ENCODE results near the gene PCYT2.

PCYT2 gene

DNA sequence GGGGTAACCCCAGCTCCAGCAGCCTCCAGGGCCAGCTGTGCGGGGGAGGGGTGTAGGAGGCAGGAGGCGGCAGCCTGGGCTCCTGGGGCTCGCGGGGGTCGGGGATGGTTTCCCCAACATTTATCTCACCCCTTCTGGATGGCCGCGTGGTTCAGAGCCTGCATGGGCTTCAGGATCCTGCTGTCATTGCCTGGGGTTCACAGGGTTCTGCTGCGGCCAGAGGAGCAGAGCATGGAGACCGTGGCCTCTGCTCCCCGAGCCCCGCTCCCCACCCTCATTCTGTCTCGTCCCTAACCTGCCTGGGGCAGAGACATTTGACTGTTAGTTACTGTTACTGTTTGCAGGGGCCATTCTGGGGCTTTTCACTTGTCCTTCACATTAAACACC lies 31.0 kb upstream of the PCYT2 start:
- DNase-seq = no peak

- no peak for DNase-seq
Observed at GRCh38 chr17:81941484-81942166, 30.4 kb upstream of the PCYT2 start.

DNA sequence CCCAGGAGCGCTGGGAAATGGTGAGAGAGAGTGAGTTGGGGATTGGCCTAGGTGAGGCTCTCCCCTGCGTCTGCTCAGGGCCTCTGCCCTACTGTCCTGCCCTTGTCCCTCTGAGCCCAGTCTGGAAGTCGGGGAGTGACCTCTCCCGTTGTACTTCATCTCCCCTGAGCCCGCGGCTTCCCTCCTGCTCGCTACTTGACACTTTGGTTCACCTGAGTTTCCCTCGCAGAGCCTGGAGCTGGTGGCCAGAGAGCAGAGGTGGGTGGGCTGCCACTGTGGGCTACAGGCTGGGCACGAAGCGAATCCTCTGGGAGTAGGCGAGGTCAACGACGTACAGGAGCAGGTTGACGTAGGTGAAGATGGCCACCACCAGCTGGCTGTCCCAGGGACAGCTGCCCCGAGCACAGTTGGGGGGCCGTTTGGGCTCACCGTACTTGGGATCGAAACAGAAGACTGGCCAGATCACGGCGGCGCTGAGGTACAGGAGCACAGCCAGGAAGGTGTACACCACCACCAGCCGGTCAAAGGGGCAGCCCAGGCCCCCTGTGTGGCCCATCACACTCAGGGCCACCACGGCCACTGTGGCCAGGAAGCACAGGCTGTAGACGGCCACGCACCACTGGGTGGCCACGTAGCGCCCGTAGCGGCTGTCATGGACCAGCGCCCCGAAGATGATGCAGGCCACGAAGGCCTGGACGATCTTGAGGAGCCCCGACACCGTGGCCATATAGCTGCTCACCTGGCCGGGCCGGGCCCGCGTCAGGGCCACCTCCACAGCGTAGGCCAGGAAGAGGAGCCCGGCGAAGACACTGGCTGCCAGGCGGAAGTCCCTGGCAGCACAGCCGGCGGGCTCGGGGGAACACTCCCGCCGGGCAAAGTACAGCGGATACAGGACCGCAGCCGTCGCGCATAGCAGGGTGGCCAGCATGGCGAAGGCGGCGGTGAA lies 29.6 kb upstream of the PCYT2 start:
- DNase-seq = no peak

DNA sequence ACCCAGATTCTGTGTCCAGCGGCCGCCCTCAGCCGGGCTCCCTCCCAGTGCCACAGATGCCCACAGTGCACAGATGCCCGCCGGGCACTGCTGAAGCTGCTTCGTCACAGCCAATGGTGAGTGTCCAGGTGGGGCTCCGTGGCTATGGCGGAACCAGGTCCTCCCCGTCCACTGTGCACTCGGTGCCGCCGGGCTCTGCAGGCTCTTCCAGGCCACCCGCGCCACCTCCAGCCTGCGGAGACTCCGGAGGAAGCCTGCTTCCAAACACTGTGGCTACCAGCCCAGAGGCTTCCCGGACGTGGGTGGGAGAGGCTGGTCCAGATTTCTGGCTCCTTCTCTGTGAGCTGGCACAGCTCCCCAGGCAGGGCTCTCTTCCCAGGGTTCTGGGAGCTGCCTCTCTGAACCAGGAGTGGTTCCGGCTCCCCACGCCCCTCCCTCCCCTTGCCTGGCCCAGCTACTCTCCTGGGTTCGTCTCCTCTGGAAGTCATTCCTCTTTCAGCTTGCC lies 28.7 kb upstream of the PCYT2 start:
- DNase-seq = no peak

- no peak for DNase-seq
Observed at GRCh38 chr17:81939218-81939617, 28.0 kb upstream of the PCYT2 start.

DNA sequence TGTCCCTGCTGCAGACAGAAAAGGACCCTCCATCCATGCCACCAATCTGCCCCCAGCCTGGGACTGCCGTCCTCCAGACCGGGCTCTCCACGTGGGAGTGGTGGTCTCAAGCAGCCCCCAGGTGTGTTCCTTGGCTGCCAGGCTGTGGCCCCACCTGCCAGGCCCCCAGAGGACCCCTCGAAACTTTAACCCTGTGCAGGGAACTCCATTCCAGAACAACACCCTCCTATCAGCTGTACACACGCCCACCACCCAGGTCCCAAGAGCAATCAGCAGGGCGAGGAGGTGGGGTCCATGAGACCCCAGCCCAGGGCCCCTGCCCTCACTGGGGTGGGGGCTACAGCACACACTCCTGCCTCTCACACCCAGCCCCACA lies 24.5 kb upstream of the PCYT2 start:
- no peak for DNase-seq

DNA sequence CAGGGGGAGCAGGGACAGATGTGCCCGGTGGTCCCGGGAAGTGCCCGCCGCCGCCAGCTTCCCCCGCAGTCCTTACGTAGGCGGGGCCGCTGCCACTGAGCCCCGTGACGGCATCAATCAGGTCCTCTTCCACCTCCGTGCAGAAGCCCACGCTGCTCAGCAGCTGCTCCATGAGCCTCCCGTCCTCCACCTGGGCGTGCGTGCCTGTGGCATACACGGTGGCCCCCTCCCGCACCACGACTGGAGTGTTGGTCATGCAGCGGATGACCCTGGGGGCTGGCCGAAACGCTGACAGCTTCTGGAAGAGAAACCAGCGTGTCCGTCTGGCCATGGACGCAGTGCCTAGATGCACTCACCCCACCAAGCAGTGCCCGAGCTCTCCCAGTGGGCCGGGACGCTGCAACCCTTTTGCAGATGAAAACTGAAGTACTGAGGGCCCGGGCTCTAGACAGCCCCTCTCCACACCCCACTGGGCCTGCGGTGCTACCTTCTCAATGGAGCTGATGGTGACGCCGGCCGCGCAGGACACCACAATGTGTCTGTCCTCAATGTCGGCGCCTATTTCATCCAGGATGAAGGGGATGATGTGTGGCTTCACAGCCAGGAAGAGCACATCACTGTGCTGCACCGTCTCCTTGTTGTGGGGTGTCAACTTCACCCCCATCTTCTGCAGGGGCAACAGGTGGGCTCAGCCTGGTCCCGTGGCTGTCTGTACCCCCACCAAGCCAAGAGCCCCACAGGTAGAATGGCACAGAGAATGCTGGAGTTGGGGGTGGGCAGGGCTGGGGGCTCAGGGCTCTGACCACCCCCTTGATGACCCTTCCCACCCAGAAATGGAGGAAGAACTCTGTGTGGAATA lies 23.9 kb upstream of the PCYT2 start:
- DNase-seq = no peak

DNA sequence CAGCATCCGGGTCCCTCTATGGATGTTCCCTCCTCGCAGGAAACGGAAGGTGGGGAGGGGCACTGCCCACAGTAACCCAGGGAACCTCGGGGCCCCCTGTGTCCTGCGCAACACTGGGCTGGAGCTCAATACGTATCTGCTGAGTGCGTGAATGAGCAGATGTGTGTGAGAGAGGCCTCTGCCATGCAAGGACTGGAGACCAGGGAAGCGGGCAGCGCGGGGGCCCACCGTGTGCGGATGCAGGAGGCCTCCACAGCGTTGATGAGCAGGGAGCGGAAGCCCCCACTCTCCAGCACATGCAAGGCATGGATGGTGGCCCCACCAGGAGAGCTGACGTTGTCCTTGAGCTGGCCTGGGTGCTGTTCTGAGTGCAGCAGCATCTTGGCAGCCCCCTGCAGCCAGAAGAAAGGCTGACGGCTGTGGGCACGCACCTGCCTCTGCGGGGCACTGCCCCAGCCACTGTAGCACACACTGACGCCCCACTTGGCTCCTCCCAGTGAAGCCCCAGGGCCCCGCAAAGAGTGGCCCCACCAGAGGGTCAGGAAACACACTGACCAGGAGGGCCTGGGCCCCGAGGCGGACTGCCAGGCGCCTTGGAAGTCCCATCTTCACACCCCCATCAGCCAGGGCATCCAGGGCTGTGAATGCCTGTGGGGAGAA lies 23.0 kb upstream of the PCYT2 start:
- no peak for DNase-seq

GRCh38 chr17:81933178-81933699 lies 22.0 kb upstream of the PCYT2 start:
- DNase-seq = no peak

GRCh38 chr17:81932333-81932983 lies 21.3 kb upstream of the PCYT2 start:
- no peak for DNase-seq

DNA sequence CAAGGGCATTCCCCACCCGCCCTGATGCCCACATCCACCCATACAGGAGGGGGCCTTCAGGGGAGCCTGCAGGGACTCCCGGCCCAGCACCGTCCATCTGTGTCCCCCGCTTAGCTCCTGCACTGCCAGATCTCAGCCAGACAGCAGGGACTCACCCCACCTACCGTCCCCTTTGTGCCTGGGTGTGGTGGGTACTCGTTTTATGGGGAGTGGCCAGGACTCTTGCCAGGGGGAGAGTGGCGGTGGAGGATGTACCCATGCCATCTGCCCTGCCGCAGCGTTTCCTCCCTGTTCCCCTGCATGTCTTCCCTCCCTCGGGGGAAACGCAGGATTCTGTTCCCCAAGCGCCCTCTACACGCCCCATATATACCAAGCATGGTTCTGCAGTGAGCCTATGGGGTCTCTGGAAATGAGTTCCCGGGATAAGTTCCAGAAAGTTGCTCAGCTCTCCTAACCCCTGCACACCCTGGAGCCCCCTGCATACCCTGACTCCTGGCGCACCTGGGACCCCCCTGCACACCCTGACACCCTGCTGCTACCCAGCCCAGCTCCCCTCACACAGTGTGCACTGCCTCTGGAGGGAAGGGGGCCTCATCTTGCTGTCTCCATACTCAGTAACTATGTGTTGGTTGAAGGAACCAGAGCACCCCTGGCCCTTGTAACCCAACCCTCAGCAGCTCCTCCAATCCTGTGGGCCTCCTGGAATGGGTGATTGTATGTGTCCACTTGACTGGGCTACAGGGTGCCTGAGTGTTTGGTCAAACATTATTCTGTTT lies 20.5 kb upstream of the PCYT2 start:
- DNase-seq = no peak

GRCh38 chr17:81931189-81931556 lies 20.0 kb upstream of the PCYT2 start:
- no peak for DNase-seq

- no peak for DNase-seq
Observed at GRCh38 chr17:81930142-81931125, 19.2 kb upstream of the PCYT2 start.

DNA sequence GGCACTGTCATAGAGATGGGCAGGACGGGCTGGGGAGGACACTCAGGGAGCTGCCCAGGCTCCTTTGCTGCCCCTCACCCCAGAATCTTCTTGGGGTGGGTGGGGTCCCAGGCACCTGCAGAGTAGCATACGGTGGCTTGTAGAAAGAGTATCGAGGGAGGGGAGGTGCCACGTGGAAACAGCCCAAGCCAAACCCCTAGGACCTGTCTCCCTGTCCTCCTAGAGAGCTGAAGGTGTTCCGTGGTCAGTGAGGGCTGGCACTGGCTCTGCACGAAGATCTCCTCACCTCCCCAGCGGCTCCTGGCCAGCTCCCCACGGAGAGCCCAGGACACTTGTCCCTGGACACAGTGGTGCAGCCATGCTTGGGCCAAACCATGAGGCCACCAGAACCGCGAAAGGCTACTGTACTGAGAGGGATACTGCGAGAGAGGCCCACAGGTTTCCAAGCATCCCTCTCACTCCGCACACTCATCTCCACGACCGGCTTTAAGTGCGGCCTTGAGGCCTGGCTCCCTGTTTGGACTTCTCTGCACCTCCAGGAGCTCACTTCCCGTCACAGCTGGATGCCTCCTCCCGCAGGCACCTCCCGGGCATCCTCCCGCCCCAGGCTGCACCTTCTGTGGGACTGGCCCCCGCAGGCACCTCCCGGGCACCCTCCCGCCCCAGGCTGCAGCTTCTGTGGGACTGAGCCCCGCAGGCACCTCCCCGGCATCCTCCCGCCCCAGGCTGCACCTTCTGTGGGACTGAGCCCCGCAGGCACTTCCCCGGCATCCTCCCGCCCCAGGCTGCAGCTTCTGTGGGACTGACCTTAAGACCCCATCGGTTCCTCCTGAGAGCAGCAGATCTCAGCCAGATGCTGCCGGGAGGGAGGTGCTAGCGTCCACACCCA lies 18.3 kb upstream of the PCYT2 start:
- DNase-seq = no peak

DNA sequence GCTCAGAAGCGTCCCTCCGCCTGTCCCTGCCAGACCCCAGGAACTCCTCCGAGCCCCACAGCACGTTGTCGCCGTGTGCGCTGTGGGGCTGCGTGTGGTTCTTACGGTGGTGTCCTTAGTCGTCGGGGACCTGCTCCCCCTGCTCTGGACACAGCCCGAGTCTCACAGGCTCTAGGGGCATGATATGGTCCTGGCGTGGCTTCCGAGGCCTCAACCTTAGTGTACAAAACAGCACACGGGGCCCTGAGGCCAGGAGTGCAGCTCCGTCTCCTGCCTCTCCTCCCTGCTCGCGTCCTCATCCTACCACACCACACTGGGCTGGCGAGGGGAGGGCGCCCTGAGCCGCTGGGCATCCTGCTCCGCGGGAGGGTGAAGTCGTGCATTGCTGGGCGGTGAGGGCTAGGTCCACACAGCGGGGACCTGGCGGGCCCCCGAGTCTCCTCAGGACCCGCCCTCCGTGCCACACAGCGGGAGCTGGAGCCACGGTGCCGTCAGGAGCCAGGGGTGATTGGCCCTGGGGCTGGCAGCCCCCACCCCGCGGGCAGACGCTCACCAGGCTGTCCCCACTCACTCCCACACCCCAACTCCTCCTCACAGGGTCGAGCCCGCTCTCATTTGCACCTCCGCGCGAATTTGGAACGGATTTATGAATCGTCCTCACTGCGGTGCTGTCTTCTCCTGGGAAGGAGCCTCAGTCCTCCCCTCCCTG lies 17.5 kb upstream of the PCYT2 start:
- no peak for DNase-seq

- peak; percentile 91 for DNase-seq
Observed at GRCh38 chr17:81927653-81928543, 16.7 kb upstream of the PCYT2 start, which contains the start of gene MAFG. Gene MAFG (minus strand): TSS chr17:81927735. CDS start chr17:81923185, 4,550 bp downstream.

DNA sequence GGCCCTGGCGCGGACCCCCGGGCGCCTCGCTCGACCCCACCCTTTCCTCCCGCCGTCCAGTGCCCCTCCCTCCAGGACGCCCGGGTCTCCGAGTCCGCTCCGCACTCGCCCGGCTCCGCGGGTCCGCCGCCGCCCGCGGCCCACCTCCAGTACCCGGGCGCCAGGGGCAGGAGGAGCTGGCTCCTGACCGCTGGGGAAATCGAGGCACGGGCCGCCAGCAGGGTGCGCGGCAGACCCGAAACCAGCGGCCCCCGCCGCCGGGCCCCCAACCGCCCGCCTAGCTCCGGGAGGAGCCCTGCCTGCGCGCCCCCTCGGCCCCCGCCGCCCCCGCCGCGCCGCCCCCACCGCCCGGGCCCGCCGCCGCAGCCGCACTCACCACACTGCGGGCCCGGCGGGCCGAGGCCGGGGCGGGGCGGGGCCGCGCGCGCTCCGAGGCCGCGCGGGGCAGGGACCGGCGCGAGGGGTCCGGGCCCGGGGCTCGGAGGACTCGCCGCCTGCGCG lies 16.0 kb upstream of the PCYT2 start:
- no peak for DNase-seq
